Liver (tissue), 9 donors: Measurements from ENCODE around the gene VPS37B. TPM values are rescaled to one million over a fixed set of nuclear protein-coding genes. Genes with fewer than 3 reads are reported as not detected.
A peak's percentile ranks its signal among the peaks of the same experiment; 100 is the strongest.

ENCODE experiments used
- DNase-seq: peaks from one replicate; pipeline ENCODE4 v3.0.0-alpha.2; 2017; ENCODE audit warnings: low spot score
- H3K27ac ChIP-seq, 2 donors: one replicate each; pipeline ENCODE4 v1.7.0; 2013; ENCODE audit warnings: inconsistent platforms in 2 of 2, low read length in 2 of 2, control low read depth in 1 of 2, low read depth in 1 of 2, mild to moderate bottlenecking in 1 of 2
- H3K27me3 ChIP-seq, 4 donors: one replicate each; pipeline versions ENCODE4 v1.6.1 to v1.7.0; 2013; ENCODE audit warnings: low read length in 3 of 4, inconsistent platforms in 1 of 4, mild to moderate bottlenecking in 1 of 4, moderate library complexity in 1 of 4; ENCODE audit not compliant: control insufficient read depth in 4 of 4, insufficient read depth in 4 of 4
- H3K36me3 ChIP-seq, 4 donors: one replicate each; pipeline versions ENCODE4 v1.6.1 to v1.7.0; 2013; ENCODE audit warnings: low read length in 3 of 4, mild to moderate bottlenecking in 3 of 4, low read depth in 1 of 4, moderate library complexity in 1 of 4; ENCODE audit not compliant: control insufficient read depth in 4 of 4, insufficient read depth in 3 of 4
- H3K4me1 ChIP-seq, 4 donors: one replicate each; pipeline versions ENCODE4 v1.6.1 to v1.7.0; 2013; ENCODE audit warnings: low read length in 3 of 4, mild to moderate bottlenecking in 3 of 4, moderate library complexity in 1 of 4; ENCODE audit not compliant: control insufficient read depth in 4 of 4, insufficient read depth in 4 of 4
- H3K4me3 ChIP-seq, 3 donors: one replicate each; pipeline versions ENCODE4 v1.6.1 to v1.7.0; 2013; ENCODE audit warnings: low read length in 3 of 3, control low read depth in 1 of 3, low read depth in 1 of 3, mild to moderate bottlenecking in 1 of 3
- H3K9ac ChIP-seq, 2 donors: one replicate each; pipeline ENCODE4 v1.7.0; 2013; ENCODE audit warnings: low read length in 2 of 2, mild to moderate bottlenecking in 2 of 2, moderate library complexity in 2 of 2, control low read depth in 1 of 2, low read depth in 1 of 2
- H3K9me3 ChIP-seq, 4 donors: one replicate each; pipeline versions ENCODE4 v1.6.1 to v1.7.0; 2013; ENCODE audit warnings: low read length in 3 of 4; ENCODE audit not compliant: control insufficient read depth in 4 of 4
- ATF3 ChIP-seq: IDR thresholded peaks from 2 replicates; pipeline ENCODE4 v1.6.1; 2016; ENCODE audit warnings: antibody characterized with exemption
- EGR1 ChIP-seq, 2 donors: IDR thresholded peaks; 2 replicates each; pipeline ENCODE4 v1.6.1; 2016 to 2018; ENCODE audit warnings: antibody characterized with exemption in 2 of 2, low read depth in 2 of 2
- FOXA1 ChIP-seq: IDR thresholded peaks from 2 replicates; pipeline ENCODE4 v1.6.1; 2016; ENCODE audit warnings: antibody characterized with exemption
- FOXA2 ChIP-seq: IDR thresholded peaks from 2 replicates; pipeline ENCODE4 v1.6.1; 2016; ENCODE audit warnings: antibody characterized with exemption
- GABPA ChIP-seq, 2 donors: IDR thresholded peaks in 1 of 2; conservative IDR thresholded peaks in 1 of 2; 2 replicates each; pipeline ENCODE4 v1.6.1; 2016; ENCODE audit warnings: antibody characterized with exemption in 2 of 2, mild to moderate bottlenecking in 1 of 2, moderate library complexity in 1 of 2
- HNF4A ChIP-seq, 2 donors: conservative IDR thresholded peaks; 2 replicates each; pipeline ENCODE4 v1.6.1; 2016; ENCODE audit warnings: antibody characterized with exemption in 2 of 2, mild to moderate bottlenecking in 2 of 2
- HNF4G ChIP-seq: IDR thresholded peaks from 2 replicates; pipeline ENCODE4 v1.6.1; 2016; ENCODE audit warnings: antibody characterized with exemption
- JUND ChIP-seq, 2 donors: IDR thresholded peaks; 2 replicates each; pipeline ENCODE4 v1.6.1; 2016; ENCODE audit warnings: antibody characterized with exemption in 2 of 2
- MAX ChIP-seq: IDR thresholded peaks from 2 replicates; pipeline ENCODE4 v1.6.1; 2016; ENCODE audit warnings: antibody characterized with exemption
- NR2F2 ChIP-seq: IDR thresholded peaks from 2 replicates; pipeline ENCODE4 v1.6.1; 2016; ENCODE audit warnings: antibody characterized with exemption
- RAD21 ChIP-seq, 2 donors: IDR thresholded peaks; 2 replicates each; pipeline ENCODE4 v1.6.1; 2016; ENCODE audit warnings: antibody characterized with exemption in 2 of 2, mild to moderate bottlenecking in 2 of 2
- RXRA ChIP-seq, 2 donors: IDR thresholded peaks; 2 replicates each; pipeline ENCODE4 v1.6.1; 2017 to 2018; ENCODE audit warnings: antibody characterized with exemption in 2 of 2, mild to moderate bottlenecking in 1 of 2
- SP1 ChIP-seq: IDR thresholded peaks from 2 replicates; pipeline ENCODE4 v1.6.1; 2018; ENCODE audit warnings: antibody characterized with exemption, mild to moderate bottlenecking
- TAF1 ChIP-seq: conservative IDR thresholded peaks from 2 replicates; pipeline ENCODE4 v1.6.1; 2016; ENCODE audit warnings: antibody characterized with exemption, mild to moderate bottlenecking
- YY1 ChIP-seq: IDR thresholded peaks from 2 replicates; pipeline ENCODE4 v1.6.1; 2016; ENCODE audit warnings: antibody characterized with exemption, mild to moderate bottlenecking
- ZBTB33 ChIP-seq: IDR thresholded peaks from 2 replicates; pipeline ENCODE4 v1.6.1; 2016; ENCODE audit warnings: antibody characterized with exemption
- WGBS: extraction: QIAGEN DNeasy Blood & Tissue Kit; methylation state at CpG from one replicate; pipeline ENCODE4 v1.1.7; 2013; 5-methylcytosine and 5-hydroxymethylcytosine counted together
- polyA plus RNA-seq, 2 donors: library from polyadenylated mRNA; stranded (reverse) in 1 of 2; unstranded in 1 of 2; fragments of 200-250 nt in 1 of 2; fragments of >200 nt in 1 of 2; fragmentation: Nextera tagmentation in 1 of 2; extraction: Ambion mirVana in 1 of 2; gene quantifications; one replicate each; pipeline versions ENCODE4 v1.2.1 to v1.2.3, GENCODE V29; 2013 to 2015
- total RNA-seq, 2 donors: library from RNA; depleted of rRNA; stranded (reverse); fragments of >200 nt; gene quantifications; one replicate each; pipeline ENCODE4 v1.2.3, GENCODE V29; 2014
- TF ChIP-seq, protein P1 (sequence below): fragments of 150-350 bp; IDR thresholded peaks from 2 replicates; pipeline ENCODE4 v1.5.1; 2017; ENCODE audit warnings: improper control_type of control experiment, low read depth, low read length; ENCODE audit not compliant: missing input control
- donor health status: healthy.
- donor health status: healthy.
- donor health status: healthy.
- donor health status: healthy.
- donor health status: healthy.

The VPS37B gene
- total and polyA plus RNA-seq, 4 donors: 2.3 to 6.8 (median 3.8) TPM

- peaks cover 25 to 93% (median 79%) of the 10 kb centered on the region in 4 donors for H3K4me1 ChIP-seq
- TF ChIP-seq FOXA2 (no peak), GABPA (IDR thresholded peaks at IDR 0.05 in 1 of 2, conservative IDR thresholded peaks at IDR 0.05 in 1 of 2) (no peak), MAX (no peak), ATF3 (no peak), RAD21 (IDR thresholded peaks at IDR 0.05) (no peak), RXRA (IDR thresholded peaks at IDR 0.05) (no peak), FOXA1 (no peak), JUND (IDR thresholded peaks at IDR 0.05) (no peak), ZBTB33 (no peak), HNF4A (conservative IDR thresholded peaks at IDR 0.05) (no peak), SP1 (no peak), NR2F2 (no peak), HNF4G (no peak)
- TF ChIP-seq, protein P1, sequence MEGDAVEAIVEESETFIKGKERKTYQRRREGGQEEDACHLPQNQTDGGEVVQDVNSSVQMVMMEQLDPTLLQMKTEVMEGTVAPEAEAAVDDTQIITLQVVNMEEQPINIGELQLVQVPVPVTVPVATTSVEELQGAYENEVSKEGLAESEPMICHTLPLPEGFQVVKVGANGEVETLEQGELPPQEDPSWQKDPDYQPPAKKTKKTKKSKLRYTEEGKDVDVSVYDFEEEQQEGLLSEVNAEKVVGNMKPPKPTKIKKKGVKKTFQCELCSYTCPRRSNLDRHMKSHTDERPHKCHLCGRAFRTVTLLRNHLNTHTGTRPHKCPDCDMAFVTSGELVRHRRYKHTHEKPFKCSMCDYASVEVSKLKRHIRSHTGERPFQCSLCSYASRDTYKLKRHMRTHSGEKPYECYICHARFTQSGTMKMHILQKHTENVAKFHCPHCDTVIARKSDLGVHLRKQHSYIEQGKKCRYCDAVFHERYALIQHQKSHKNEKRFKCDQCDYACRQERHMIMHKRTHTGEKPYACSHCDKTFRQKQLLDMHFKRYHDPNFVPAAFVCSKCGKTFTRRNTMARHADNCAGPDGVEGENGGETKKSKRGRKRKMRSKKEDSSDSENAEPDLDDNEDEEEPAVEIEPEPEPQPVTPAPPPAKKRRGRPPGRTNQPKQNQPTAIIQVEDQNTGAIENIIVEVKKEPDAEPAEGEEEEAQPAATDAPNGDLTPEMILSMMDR: no peak
- WGBS: 82% methylated on average over 36 of the region's 36 CpGs
- no peaks in the 10 kb centered on the region for H3K9me3 ChIP-seq
- peak overlapping the region in 1 of 2 donors; percentile 29 for H3K9ac ChIP-seq
- H3K27ac ChIP-seq: peak overlapping the region; percentile 78 to 89
- DNase-seq: no peak
- peaks cover 0 to 15% (median 4%) of the 10 kb centered on the region in 4 donors for H3K36me3 ChIP-seq
- H3K4me3 ChIP-seq: no peak overlapping the region
- H3K27me3 ChIP-seq: no peaks in the 10 kb centered on the region
Measured at GRCh38 chr12:122866950-122867607, 28.8 kb downstream of the VPS37B start.

- peak overlapping the region; percentile 29 to 47 for H3K9ac ChIP-seq
- WGBS: 40% methylated on average over 17 of the region's 17 CpGs
- H3K4me3 ChIP-seq: no peak overlapping the region
- peak overlapping the region; percentile 78 to 91 for H3K27ac ChIP-seq
- DNase-seq: peak; percentile 70
- peaks cover 26 to 93% (median 80%) of the 10 kb centered on the region in 4 donors for H3K4me1 ChIP-seq
- H3K36me3 ChIP-seq: peaks cover 0 to 15% (median 6%) of the 10 kb centered on the region in 4 donors
- H3K9me3 ChIP-seq: no peaks in the 10 kb centered on the region
- H3K27me3 ChIP-seq: no peaks in the 10 kb centered on the region
- TF ChIP-seq, protein P1: no peak
- TF ChIP-seq RXRA (IDR thresholded peaks at IDR 0.05): peak; percentile 84 to 94
- TF ChIP-seq HNF4G: peak; percentile 84
- peak; percentile 32 for TF ChIP-seq ATF3
- peak; percentile 26 to 64 for TF ChIP-seq JUND (IDR thresholded peaks at IDR 0.05)
- peak; percentile 90 for TF ChIP-seq SP1
- TF ChIP-seq FOXA2: no peak
- no peak for TF ChIP-seq NR2F2
- TF ChIP-seq ZBTB33: peak; percentile 56
- peak in 1 of 2 donors; percentile 12 for TF ChIP-seq RAD21 (IDR thresholded peaks at IDR 0.05)
- TF ChIP-seq YY1: peak; percentile 61
- TF ChIP-seq GABPA (IDR thresholded peaks at IDR 0.05 in 1 of 2, conservative IDR thresholded peaks at IDR 0.05 in 1 of 2): peak in 1 of 2 donors; percentile 12
- TF ChIP-seq FOXA1: no peak
- TF ChIP-seq EGR1 (IDR thresholded peaks at IDR 0.05; ENCODE audit: low read depth in 2 of 2): no peak
- TF ChIP-seq TAF1: no peak
- peak; percentile 94 to 96 for TF ChIP-seq HNF4A (conservative IDR thresholded peaks at IDR 0.05)
Measured at GRCh38 chr12:122866379-122866778, 29.5 kb downstream of the VPS37B start.
